BJ (cell line): ENCODE measurements around the gene ZNF414. TPM values are rescaled to one million over a fixed set of nuclear protein-coding genes. Genes with fewer than 3 reads are reported as not detected.

ENCODE experiments used
- CTCF ChIA-PET: fragments of 350-600 bp; formaldehyde crosslinking; extraction: SDS; loops from one replicate; lab custom pipeline; 2021; ENCODE audit warnings: antibody characterized with exemption, inconsistent platforms; lab: Yijun Ruan, JAX
- POLR2A ChIA-PET: fragments of 300-600 bp; sonication (Branson Sonifier 250); formaldehyde crosslinking; extraction: SDS; loops from one replicate; lab custom pipeline; 2021; ENCODE audit warnings: antibody characterized with exemption; lab: Charles Lee
- DNase-seq: peaks from one replicate; pipeline ENCODE4 v3.0.0-alpha.2; 2011; ENCODE audit warnings: low read depth
- H3K27me3 ChIP-seq: 2 replicates; pipeline ENCODE4 v1.6.0; 2011; ENCODE audit warnings: low read length; ENCODE audit not compliant: control insufficient read depth, insufficient read depth
- H3K36me3 ChIP-seq: 2 replicates; pipeline ENCODE4 v1.5.1; 2011; ENCODE audit warnings: low read length; ENCODE audit not compliant: control insufficient read depth, insufficient read depth
- H3K4me3 ChIP-seq: 2 replicates; pipeline ENCODE4 v1.5.1; 2011; ENCODE audit warnings: low read depth, mild to moderate bottlenecking, control low read depth, low read length
- polyA plus RNA-seq: library from polyadenylated mRNA; depleted of rRNA; stranded (reverse); fragments of >200 nt; gene quantifications from 2 replicates; pipeline ENCODE4 v1.2.3, GENCODE V29; 2011
- TF ChIP-seq, protein P1 (sequence below): IDR thresholded peaks from 2 replicates; pipeline ENCODE4 v1.5.1; 2011; ENCODE audit warnings: low read depth, mild to moderate bottlenecking, control low read depth, inconsistent platforms, low read length, moderate library complexity; ENCODE audit not compliant: insufficient read depth

The ZNF414 gene
- polyA plus RNA-seq, 1 experiment = 5.7 TPM

DNA sequence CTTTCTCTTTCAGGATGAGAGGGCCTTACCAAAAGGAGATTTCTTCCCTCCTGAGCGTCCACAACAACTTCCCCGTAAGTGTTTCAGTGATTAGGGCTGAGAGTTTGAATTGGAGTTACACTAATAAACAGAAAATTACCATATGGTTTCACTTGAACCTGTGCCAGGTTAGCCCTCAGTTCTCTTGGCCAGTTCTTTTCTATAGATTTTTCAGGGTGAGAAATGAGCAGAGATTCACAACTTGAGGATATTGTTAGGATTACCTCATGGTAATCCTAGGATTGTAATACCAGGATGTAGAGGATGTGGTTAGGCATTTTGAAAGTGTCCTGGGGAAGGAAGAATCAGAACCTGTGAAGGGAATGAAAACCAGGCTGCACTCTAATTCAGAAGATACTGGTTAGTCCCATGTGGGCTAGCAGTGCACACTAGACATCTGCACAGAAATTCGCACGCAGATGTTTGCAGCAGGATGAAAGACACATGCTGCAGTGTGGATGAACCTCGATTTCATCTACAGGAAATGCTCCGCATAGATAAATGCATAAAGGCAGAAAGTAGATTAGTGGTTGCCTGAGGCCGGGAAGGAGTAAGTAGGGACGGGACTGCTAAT is 45.1 kb downstream of the ZNF414 start:
- H3K4me3 ChIP-seq = no peak overlapping the region
- TF ChIP-seq, protein P1, sequence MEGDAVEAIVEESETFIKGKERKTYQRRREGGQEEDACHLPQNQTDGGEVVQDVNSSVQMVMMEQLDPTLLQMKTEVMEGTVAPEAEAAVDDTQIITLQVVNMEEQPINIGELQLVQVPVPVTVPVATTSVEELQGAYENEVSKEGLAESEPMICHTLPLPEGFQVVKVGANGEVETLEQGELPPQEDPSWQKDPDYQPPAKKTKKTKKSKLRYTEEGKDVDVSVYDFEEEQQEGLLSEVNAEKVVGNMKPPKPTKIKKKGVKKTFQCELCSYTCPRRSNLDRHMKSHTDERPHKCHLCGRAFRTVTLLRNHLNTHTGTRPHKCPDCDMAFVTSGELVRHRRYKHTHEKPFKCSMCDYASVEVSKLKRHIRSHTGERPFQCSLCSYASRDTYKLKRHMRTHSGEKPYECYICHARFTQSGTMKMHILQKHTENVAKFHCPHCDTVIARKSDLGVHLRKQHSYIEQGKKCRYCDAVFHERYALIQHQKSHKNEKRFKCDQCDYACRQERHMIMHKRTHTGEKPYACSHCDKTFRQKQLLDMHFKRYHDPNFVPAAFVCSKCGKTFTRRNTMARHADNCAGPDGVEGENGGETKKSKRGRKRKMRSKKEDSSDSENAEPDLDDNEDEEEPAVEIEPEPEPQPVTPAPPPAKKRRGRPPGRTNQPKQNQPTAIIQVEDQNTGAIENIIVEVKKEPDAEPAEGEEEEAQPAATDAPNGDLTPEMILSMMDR = no peak
- DNase-seq = no peak
- ChIA-PET CTCF (no interaction called here), POLR2A (no interaction called here)
- peaks cover 31% of the 10 kb centered on the region for H3K36me3 ChIP-seq
- no peaks in the 10 kb centered on the region for H3K27me3 ChIP-seq

DNA sequence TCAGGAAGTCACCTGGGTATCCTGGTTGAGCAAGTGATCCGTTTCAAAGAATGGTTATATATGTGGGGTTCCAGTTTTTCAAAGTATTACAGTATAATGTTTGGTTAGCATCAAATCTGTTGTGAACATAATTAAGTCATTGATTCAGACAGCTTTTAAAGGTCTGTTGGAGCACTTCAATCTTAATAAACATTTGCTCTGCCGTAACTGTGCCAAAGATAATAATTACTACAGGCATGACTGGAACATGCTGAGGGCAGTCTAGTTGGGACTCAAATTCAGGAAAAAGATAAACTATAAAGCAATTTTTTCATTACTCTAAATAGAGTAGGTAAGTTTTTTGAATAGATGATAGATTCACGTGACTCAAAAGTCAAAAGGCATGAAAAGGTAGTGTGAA is 45.8 kb downstream of the ZNF414 start:
- ChIA-PET POLR2A (no interaction called here), CTCF (interaction anchor here (0.8 to 1.2 kb wide), 2 partner anchors 11 to 110 kb away, joined by 3 read pairs; no protein-coding TSS in a partner anchor)
- H3K27me3 ChIP-seq = no peaks in the 10 kb centered on the region
- no peak for DNase-seq
- no peak overlapping the region for H3K4me3 ChIP-seq
- peaks cover 36% of the 10 kb centered on the region for H3K36me3 ChIP-seq
- TF ChIP-seq, protein P1 = no peak

DNA sequence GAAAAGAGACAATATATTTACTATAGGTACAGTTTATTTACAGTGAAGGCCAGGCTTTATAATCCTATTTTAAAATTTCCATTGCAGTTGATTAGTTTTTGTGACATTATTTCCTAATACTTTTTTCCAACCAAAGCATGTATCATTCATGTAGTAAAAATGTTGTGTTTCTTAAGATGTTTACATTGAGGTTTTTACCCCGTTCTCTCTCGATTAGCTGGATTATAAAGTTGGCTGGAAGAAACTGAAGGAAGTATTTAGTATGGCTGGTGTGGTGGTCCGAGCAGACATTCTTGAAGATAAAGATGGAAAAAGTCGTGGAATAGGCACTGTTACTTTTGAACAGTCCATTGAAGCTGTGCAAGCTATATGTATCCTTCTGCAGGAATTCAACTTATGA is 47.9 kb downstream of the ZNF414 start:
- DNase-seq = no peak
- Histone ChIP-seq H3K36me3 (peaks cover 26% of the 10 kb centered on the region), H3K27me3 (no peaks in the 10 kb centered on the region), H3K4me3 (no peak overlapping the region)
- POLR2A ChIA-PET = no interaction called here
- TF ChIP-seq, protein P1 = no peak
- CTCF ChIA-PET = interaction anchor here (1.0 kb wide), 1 partner anchor 105 kb away, joined by 5 read pairs; no protein-coding TSS in a partner anchor

DNA sequence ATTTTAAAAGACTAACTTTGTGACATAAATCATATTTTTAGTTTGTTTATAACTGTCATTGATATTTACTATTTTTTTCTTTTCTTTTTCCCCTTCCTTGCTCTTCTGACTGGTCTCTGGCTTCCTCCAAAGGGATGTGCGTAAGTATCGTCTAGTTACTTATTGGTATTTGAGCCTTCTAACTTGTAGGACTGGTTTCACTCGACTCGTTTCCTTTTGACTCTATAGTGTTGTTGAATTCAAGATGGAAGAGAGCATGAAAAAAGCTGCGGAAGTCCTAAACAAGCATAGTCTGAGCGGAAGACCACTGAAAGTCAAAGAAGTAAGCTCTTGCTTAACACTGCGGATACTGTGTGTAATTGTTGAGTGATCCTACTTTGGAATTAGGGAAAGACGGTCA is 50.6 kb downstream of the ZNF414 start:
- DNase-seq = no peak
- CTCF ChIA-PET = interaction anchor here (0.9 to 1.9 kb wide), 3 partner anchors 15 to 110 kb away, joined by 4 to 10 read pairs (median 4); no protein-coding TSS in a partner anchor
- TF ChIP-seq, protein P1 = no peak
- no peak overlapping the region for H3K4me3 ChIP-seq
- H3K27me3 ChIP-seq = no peaks in the 10 kb centered on the region
- POLR2A ChIA-PET = no interaction called here
- H3K36me3 ChIP-seq = peaks cover 16% of the 10 kb centered on the region

DNA sequence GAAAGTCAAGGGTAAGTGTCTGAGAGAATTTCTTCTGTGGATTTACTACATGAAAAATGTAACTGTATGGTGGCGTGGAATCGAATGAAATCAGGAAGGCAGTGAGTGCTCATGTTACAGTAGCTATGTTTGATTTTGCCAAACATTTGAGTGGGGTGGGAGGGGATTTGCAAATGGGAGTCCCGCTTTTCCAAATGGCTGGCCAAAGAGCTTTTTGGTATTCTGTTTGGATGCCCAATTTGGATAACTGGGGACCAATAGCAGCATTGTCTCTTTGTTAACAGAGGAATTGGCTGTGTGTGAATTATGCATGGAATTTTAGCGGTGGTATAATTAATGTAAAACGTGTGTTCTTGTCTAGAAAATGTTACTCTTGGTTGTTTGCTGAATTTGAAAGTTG is 51.4 kb downstream of the ZNF414 start:
- no peak for DNase-seq
- H3K36me3 ChIP-seq = peaks cover 15% of the 10 kb centered on the region
- TF ChIP-seq, protein P1 = no peak
- H3K27me3 ChIP-seq = no peaks in the 10 kb centered on the region
- no peak overlapping the region for H3K4me3 ChIP-seq
- POLR2A ChIA-PET = no interaction called here
- CTCF ChIA-PET = interaction anchor here (0.9 to 1.9 kb wide), 6 partner anchors 15 to 115 kb away, joined by 3 to 10 read pairs (median 4); partner anchors contain the start of gene MARCHF2
